AG04449 (cell line): ENCODE results near the gene HS6ST3.

Experiments
- CTCF ChIA-PET: fragments of 350-600 bp; formaldehyde crosslinking; extraction: SDS; loops from one replicate; lab custom pipeline; 2021; ENCODE audit warnings: antibody characterized with exemption; lab: Yijun Ruan, JAX
- POLR2A ChIA-PET: fragments of 400-600, 350-600 bp; formaldehyde crosslinking; extraction: SDS; loops from one replicate; lab custom pipeline; 2020; ENCODE audit warnings: antibody characterized with exemption, inconsistent platforms; lab: Yijun Ruan, JAX
- DNase-seq: peaks from one replicate; pipeline ENCODE4 v3.0.0-alpha.2; 2010; ENCODE audit warnings: low read depth, low spot score
- H3K4me3 ChIP-seq: 2 replicates; pipeline ENCODE4 v1.5.1; 2011; ENCODE audit warnings: low read depth, mild to moderate bottlenecking, control low read depth, low read length
- TF ChIP-seq, protein P1 (sequence below): IDR thresholded peaks from one replicate; pipeline ENCODE4 v1.5.1; 2011; ENCODE audit warnings: mild to moderate bottlenecking, moderate library complexity, low read length, control low read depth, inconsistent platforms; ENCODE audit not compliant: insufficient read depth; ENCODE audit errors: missing control alignments

The HS6ST3 gene

DNA sequence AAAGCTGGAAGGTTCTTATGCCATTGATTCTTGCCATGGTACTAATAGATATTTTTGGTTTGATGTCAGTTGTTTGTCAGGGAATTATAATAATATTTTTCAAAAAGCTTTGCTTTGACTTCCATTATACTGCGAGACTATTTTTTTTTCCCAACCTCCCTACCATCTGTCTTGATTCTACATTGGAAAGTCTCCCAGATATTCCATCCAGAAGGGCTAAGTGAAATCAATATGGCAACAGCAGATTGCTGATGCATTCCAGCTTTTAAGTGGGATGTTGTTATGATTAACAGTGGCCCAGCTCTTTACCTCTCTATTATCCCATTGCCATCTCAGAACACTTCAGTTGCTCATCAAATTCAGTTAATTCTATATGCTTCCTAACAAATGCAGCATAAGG is 657.0 kb downstream of the HS6ST3 start:
- TF ChIP-seq, protein P1, sequence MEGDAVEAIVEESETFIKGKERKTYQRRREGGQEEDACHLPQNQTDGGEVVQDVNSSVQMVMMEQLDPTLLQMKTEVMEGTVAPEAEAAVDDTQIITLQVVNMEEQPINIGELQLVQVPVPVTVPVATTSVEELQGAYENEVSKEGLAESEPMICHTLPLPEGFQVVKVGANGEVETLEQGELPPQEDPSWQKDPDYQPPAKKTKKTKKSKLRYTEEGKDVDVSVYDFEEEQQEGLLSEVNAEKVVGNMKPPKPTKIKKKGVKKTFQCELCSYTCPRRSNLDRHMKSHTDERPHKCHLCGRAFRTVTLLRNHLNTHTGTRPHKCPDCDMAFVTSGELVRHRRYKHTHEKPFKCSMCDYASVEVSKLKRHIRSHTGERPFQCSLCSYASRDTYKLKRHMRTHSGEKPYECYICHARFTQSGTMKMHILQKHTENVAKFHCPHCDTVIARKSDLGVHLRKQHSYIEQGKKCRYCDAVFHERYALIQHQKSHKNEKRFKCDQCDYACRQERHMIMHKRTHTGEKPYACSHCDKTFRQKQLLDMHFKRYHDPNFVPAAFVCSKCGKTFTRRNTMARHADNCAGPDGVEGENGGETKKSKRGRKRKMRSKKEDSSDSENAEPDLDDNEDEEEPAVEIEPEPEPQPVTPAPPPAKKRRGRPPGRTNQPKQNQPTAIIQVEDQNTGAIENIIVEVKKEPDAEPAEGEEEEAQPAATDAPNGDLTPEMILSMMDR, result no peak
- CTCF ChIA-PET, result no interaction called here
- POLR2A ChIA-PET, result no interaction called here
- no peak overlapping the region for H3K4me3 ChIP-seq
- no peak for DNase-seq

DNA sequence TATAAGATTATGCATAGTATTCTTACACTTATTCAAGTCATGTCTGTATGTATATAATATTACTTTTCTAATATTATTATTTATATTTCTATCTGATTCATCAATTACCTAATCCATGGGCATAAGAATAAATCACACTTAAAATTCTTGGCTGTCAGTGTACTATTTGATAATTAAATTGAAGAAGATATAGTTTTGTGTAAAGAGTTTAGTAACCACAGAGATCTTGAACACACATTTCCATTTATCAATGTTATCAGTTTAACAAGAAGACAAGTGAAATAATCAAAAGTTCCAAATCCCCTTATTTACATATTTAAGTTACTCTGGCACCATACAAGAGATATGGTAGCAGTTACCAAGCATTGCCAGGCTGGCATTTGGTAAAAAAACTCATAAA is 659.9 kb downstream of the HS6ST3 start:
- no peak for DNase-seq
- no peak overlapping the region for H3K4me3 ChIP-seq
- ChIA-PET POLR2A (no interaction called here), CTCF (no interaction called here)
- TF ChIP-seq, protein P1, result no peak

DNA sequence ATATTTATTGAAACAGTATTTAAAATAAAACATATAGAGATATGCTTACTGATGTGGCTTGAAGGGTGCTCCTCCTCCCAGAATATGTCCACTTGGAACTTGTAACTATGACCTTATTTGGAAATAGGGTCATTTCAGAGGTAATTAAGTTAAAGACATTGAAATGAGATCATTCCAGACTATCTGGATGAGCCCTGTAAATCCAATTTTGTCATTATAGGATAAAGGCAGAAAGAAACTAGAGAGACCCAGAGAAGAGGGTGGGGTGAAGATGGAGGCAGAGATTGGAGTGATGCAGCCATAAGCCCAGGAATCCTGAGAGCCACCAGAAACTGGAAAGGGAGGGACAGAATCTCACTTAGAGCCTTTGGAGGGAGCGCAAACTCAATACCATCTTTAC is 661.2 kb downstream of the HS6ST3 start:
- TF ChIP-seq, protein P1, result no peak
- ChIA-PET POLR2A (no interaction called here), CTCF (no interaction called here)
- no peak overlapping the region for H3K4me3 ChIP-seq
- DNase-seq, result no peak

- POLR2A ChIA-PET, result no interaction called here
- TF ChIP-seq, protein P1, result no peak
- CTCF ChIA-PET, result no interaction called here
- H3K4me3 ChIP-seq, result no peak overlapping the region
- DNase-seq, result no peak
Measured at GRCh38 chr13:96762876-96763275, 673.0 kb downstream of the HS6ST3 start.

GRCh38 chr13:96766306-96766705 is 676.4 kb downstream of the HS6ST3 start:
- no peak for DNase-seq
- ChIA-PET CTCF (no interaction called here), POLR2A (no interaction called here)
- H3K4me3 ChIP-seq, result no peak overlapping the region
- TF ChIP-seq, protein P1, result no peak

DNA sequence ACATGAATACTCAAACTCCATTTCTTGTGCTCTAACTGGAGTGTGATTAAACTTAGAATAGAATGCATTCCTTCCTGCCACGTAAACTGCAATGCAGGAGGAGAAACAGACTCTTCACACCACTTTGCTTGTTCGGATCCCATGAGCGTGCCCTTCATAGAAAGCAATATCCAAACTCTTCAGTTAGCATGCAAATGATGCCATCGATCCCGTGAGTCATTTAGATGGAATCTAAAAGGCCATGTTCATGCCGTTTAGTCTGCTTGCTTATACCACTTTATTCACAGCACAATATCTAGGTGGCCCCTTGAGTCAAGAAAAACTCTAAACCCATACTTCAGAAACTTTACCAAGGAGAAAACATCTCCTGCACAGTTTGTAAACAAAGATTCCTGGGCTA is 678.6 kb downstream of the HS6ST3 start:
- TF ChIP-seq, protein P1, result no peak
- DNase-seq, result no peak
- no peak overlapping the region for H3K4me3 ChIP-seq
- ChIA-PET POLR2A (no interaction called here), CTCF (no interaction called here)
